H9 (cell line): ENCODE data around the gene CNIH2. TPM values are rescaled to one million over a fixed set of nuclear protein-coding genes. Genes with fewer than 3 reads are reported as not detected.

Experiments used
- DNase-seq: peaks from one replicate; pipeline ENCODE4 v3.0.0-alpha.2; 2017
- H2AFZ ChIP-seq: one replicate; pipeline ENCODE4 v1.6.1; 2013; ENCODE audit warnings: mild to moderate bottlenecking, low read length, control low read depth, moderate library complexity
- H2AK5ac ChIP-seq: 2 replicates; pipeline ENCODE4 v1.6.1; 2013; ENCODE audit warnings: low read length, control low read depth, mixed read lengths; ENCODE audit not compliant: insufficient read length
- H2BK120ac ChIP-seq: one replicate; pipeline ENCODE4 v1.6.1; 2013; ENCODE audit warnings: low read depth, mild to moderate bottlenecking, low read length, control low read depth, inconsistent platforms; ENCODE audit not compliant: poor library complexity, severe bottlenecking
- H2BK12ac ChIP-seq: 2 replicates; pipeline ENCODE4 v1.6.1; 2013; ENCODE audit warnings: low read length, control low read depth, mixed read lengths, low read depth; ENCODE audit not compliant: insufficient read length
- H2BK15ac ChIP-seq: 2 replicates; pipeline ENCODE4 v1.6.1; 2013; ENCODE audit warnings: low read depth, low read length, control low read depth
- H2BK20ac ChIP-seq: one replicate; pipeline ENCODE4 v1.6.1; 2013; ENCODE audit warnings: low read depth, mild to moderate bottlenecking, low read length, control low read depth, inconsistent platforms; ENCODE audit not compliant: poor library complexity, severe bottlenecking
- H2BK5ac ChIP-seq: 2 replicates; pipeline ENCODE4 v1.6.1; 2013; ENCODE audit warnings: low read length, control low read depth, mixed read lengths; ENCODE audit not compliant: insufficient read length
- H3K14ac ChIP-seq: 2 replicates; pipeline ENCODE4 v1.6.1; 2013; ENCODE audit warnings: low read length, control low read depth; ENCODE audit not compliant: insufficient read depth
- H3K18ac ChIP-seq: 2 replicates; pipeline ENCODE4 v1.6.1; 2013; ENCODE audit warnings: low read depth, mild to moderate bottlenecking, mixed read lengths, low read length, control low read depth; ENCODE audit not compliant: insufficient read length
- H3K23ac ChIP-seq: 2 replicates; pipeline ENCODE4 v1.6.1; 2013; ENCODE audit warnings: low read length, control low read depth, mixed read lengths, low read depth; ENCODE audit not compliant: insufficient read length
- H3K23me2 ChIP-seq: 2 replicates; pipeline ENCODE4 v1.6.1; 2013; ENCODE audit warnings: low read depth, mild to moderate bottlenecking, mixed read lengths, low read length, control low read depth; ENCODE audit not compliant: insufficient read length, poor library complexity, severe bottlenecking
- H3K27ac ChIP-seq: 2 replicates; pipeline ENCODE4 v1.5.1; 2013; ENCODE audit warnings: low read length, control low read depth, mixed read lengths, low read depth; ENCODE audit not compliant: insufficient read length
- H3K27me3 ChIP-seq: 2 replicates; pipeline ENCODE4 v1.6.1; 2013; ENCODE audit warnings: low read length, control low read depth, inconsistent platforms; ENCODE audit not compliant: insufficient read depth
- H3K4ac ChIP-seq: 2 replicates; pipeline ENCODE4 v1.6.1; 2013; ENCODE audit warnings: low read depth, mild to moderate bottlenecking, control low read depth, inconsistent platforms, low read length, moderate library complexity
- H3K4me1 ChIP-seq: 2 replicates; pipeline ENCODE4 v1.6.1; 2013; ENCODE audit warnings: low read length, control low read depth, inconsistent platforms; ENCODE audit not compliant: insufficient read depth
- H3K4me2 ChIP-seq: 2 replicates; pipeline ENCODE4 v1.6.1; 2013; ENCODE audit warnings: low read length, control low read depth, mixed read lengths; ENCODE audit not compliant: insufficient read length, insufficient read depth
- H3K56ac ChIP-seq: 2 replicates; pipeline ENCODE4 v1.6.1; 2013; ENCODE audit warnings: low read depth, mild to moderate bottlenecking, mixed read lengths, low read length, control low read depth; ENCODE audit not compliant: insufficient read length
- H3K79me1 ChIP-seq: 2 replicates; pipeline ENCODE4 v1.6.1; 2013; ENCODE audit warnings: low read depth, mild to moderate bottlenecking, moderate library complexity, low read length, control low read depth, inconsistent platforms; ENCODE audit not compliant: insufficient read depth, poor library complexity, severe bottlenecking
- H3K79me2 ChIP-seq: 2 replicates; pipeline ENCODE4 v1.6.1; 2013; ENCODE audit warnings: low read length, control low read depth, inconsistent platforms; ENCODE audit not compliant: insufficient read depth
- H3K9ac ChIP-seq: 2 replicates; pipeline ENCODE4 v1.6.1; 2013; ENCODE audit warnings: low read length, control low read depth, mixed read lengths; ENCODE audit not compliant: insufficient read length; ENCODE audit errors: extremely low read depth
- H3K9me3 ChIP-seq: one replicate; pipeline ENCODE4 v1.6.1; 2013; ENCODE audit warnings: low read depth, low read length, inconsistent platforms; ENCODE audit not compliant: control insufficient read depth
- H3T11ph ChIP-seq: one replicate; pipeline ENCODE4 v1.6.1; 2013; ENCODE audit warnings: mild to moderate bottlenecking, low read length, control low read depth, inconsistent platforms
- H4K20me1 ChIP-seq: one replicate; pipeline ENCODE4 v1.6.1; 2013; ENCODE audit not compliant: control insufficient read depth, insufficient read length, insufficient read depth
- H4K5ac ChIP-seq: 2 replicates; pipeline ENCODE4 v1.6.1; 2013; ENCODE audit warnings: low read depth, mild to moderate bottlenecking, mixed read lengths, low read length, control low read depth; ENCODE audit not compliant: insufficient read length
- H4K8ac ChIP-seq: replicated peaks from 2 replicates; pipeline ENCODE4 v1.6.1; 2013; ENCODE audit warnings: low read length, control low read depth, mixed read lengths, low read depth; ENCODE audit not compliant: insufficient read length
- H4K91ac ChIP-seq: 2 replicates; pipeline ENCODE4 v1.6.1; 2013; ENCODE audit warnings: low read depth, mild to moderate bottlenecking, moderate library complexity, mixed read lengths, low read length, control low read depth; ENCODE audit not compliant: insufficient read length
- H3K27ac Mint-ChIP-seq, 3 experiments: 2 replicates in 2 of 3; 3 replicates in 1 of 3; pipeline ENCODE4 v1.8.0; 2020 to 2021; ENCODE audit warnings: mixed read lengths in 3 of 3, mild to moderate bottlenecking in 1 of 3, moderate library complexity in 1 of 3
- H3K27me3 Mint-ChIP-seq: 2 replicates; pipeline ENCODE4 v1.8.0; 2021; ENCODE audit warnings: low read depth, mild to moderate bottlenecking, moderate library complexity, mixed read lengths
- H3K36me3 Mint-ChIP-seq, 3 experiments: 2 replicates in 2 of 3; 3 replicates in 1 of 3; pipeline ENCODE4 v1.8.0; 2020 to 2021; ENCODE audit warnings: low read depth in 3 of 3, mixed read lengths in 3 of 3; ENCODE audit not compliant: insufficient read depth in 1 of 3
- H3K4me1 Mint-ChIP-seq, 2 experiments: 2 replicates each; pipeline ENCODE4 v1.8.0; 2020; ENCODE audit warnings: mixed read lengths in 2 of 2
- H3K4me3 Mint-ChIP-seq, 2 experiments: 2 replicates in 1 of 2; 3 replicates in 1 of 2; pipeline ENCODE4 v1.8.0; 2020 to 2021; ENCODE audit warnings: mild to moderate bottlenecking in 2 of 2, mixed read lengths in 2 of 2, moderate library complexity in 1 of 2
- H3K9me3 Mint-ChIP-seq, 2 experiments: 2 replicates in 1 of 2; 3 replicates in 1 of 2; pipeline ENCODE4 v1.8.0; 2020; ENCODE audit warnings: mild to moderate bottlenecking in 2 of 2, mixed read lengths in 2 of 2, moderate library complexity in 1 of 2
- WGBS: extraction: QIAGEN DNeasy Blood & Tissue Kit; methylation state at CpG from one replicate; pipeline ENCODE4 v1.1.7; 2013; ENCODE audit warnings: missing lambda C conversion rate, low lambda C conversion rate, mixed read lengths; ENCODE audit not compliant: insufficient read length; ENCODE audit errors: extremely low coverage; 5-methylcytosine and 5-hydroxymethylcytosine counted together
- total RNA-seq: library from RNA; stranded (reverse); gene quantifications from 2 replicates; pipeline ENCODE4 v1.2.1, GENCODE V29; 2021
- TF ChIP-seq, protein P1 (sequence below): fragments of 200-600 bp; sonication (generic); conservative IDR thresholded peaks from 3 replicates; pipeline ENCODE4 v1.8.0; 2021; ENCODE audit warnings: antibody characterized with exemption, mild to moderate bottlenecking

Gene CNIH2
- total RNA-seq, 1 experiment from 2014 or later = 12.0 TPM

DNA sequence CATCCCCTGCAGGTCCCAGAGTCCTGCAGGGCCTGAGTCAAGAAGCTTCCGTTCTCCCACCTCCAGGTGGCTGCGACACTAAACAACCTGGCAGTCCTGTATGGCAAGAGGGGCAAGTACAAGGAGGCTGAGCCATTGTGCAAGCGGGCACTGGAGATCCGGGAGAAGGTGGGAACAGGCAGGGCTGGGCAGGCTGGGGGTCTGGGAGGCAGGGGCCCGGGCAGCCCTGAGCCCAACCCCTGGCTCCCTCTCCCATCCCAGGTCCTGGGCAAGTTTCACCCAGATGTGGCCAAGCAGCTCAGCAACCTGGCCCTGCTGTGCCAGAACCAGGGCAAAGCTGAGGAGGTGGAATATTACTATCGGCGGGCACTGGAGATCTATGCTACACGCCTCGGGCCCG lies 14.2 kb upstream of the CNIH2 start:
- Mint-ChIP-seq H3K4me3 (no peak overlapping the region), H3K9me3 (peaks cover 0 to 2% of the 10 kb centered on the region in 2 experiments; a peak in 1 of 5 replicates), H3K36me3 (peaks cover 21 to 65% (median 59%) of the 10 kb centered on the region in 3 experiments), H3K27ac (no peak overlapping the region), H3K4me1 (peaks cover 15 to 16% of the 10 kb centered on the region in 2 experiments), H3K27me3 (no peaks in the 10 kb centered on the region; the same call in 1 of the 2 replicates)
- no peak overlapping the region for H3K4ac ChIP-seq
- no peak overlapping the region for H2AK5ac ChIP-seq
- H3K4me1 ChIP-seq = no peaks in the 10 kb centered on the region
- H3K27ac ChIP-seq = no peak overlapping the region
- H3K9ac ChIP-seq = no peak overlapping the region
- H4K20me1 ChIP-seq = peaks cover 2% of the 10 kb centered on the region
- H2BK5ac ChIP-seq = no peak overlapping the region
- TF ChIP-seq, protein P1, sequence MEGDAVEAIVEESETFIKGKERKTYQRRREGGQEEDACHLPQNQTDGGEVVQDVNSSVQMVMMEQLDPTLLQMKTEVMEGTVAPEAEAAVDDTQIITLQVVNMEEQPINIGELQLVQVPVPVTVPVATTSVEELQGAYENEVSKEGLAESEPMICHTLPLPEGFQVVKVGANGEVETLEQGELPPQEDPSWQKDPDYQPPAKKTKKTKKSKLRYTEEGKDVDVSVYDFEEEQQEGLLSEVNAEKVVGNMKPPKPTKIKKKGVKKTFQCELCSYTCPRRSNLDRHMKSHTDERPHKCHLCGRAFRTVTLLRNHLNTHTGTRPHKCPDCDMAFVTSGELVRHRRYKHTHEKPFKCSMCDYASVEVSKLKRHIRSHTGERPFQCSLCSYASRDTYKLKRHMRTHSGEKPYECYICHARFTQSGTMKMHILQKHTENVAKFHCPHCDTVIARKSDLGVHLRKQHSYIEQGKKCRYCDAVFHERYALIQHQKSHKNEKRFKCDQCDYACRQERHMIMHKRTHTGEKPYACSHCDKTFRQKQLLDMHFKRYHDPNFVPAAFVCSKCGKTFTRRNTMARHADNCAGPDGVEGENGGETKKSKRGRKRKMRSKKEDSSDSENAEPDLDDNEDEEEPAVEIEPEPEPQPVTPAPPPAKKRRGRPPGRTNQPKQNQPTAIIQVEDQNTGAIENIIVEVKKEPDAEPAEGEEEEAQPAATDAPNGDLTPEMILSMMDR = no peak
- no peak for DNase-seq
- H3K23ac ChIP-seq = no peak overlapping the region
- no peaks in the 10 kb centered on the region for H3K9me3 ChIP-seq
- H3K14ac ChIP-seq = no peak overlapping the region
- H2BK120ac ChIP-seq = no peak overlapping the region
- H3K27me3 ChIP-seq = no peaks in the 10 kb centered on the region
- no peaks in the 10 kb centered on the region for H3K79me2 ChIP-seq
- no peak overlapping the region for H3K18ac ChIP-seq
- H4K8ac ChIP-seq = no peak overlapping the region
- H4K5ac ChIP-seq = no peak overlapping the region
- no CpG with 5 or more reads among the region's 10 CpGs for WGBS
- H2BK20ac ChIP-seq = no peak overlapping the region
- no peaks in the 10 kb centered on the region for H3K79me1 ChIP-seq
- no peak overlapping the region for H3K4me2 ChIP-seq
- H4K91ac ChIP-seq = no peak overlapping the region
- H2BK12ac ChIP-seq = no peak overlapping the region
- H3T11ph ChIP-seq = no peak overlapping the region
- no peak overlapping the region for H2BK15ac ChIP-seq
- peaks cover 5% of the 10 kb centered on the region for H3K23me2 ChIP-seq
- H2AFZ ChIP-seq = no peak overlapping the region
- no peak overlapping the region for H3K56ac ChIP-seq
